Measurements from ENCODE around the gene ATF6.
A peak's percentile ranks its signal among the peaks of the same experiment; 100 is the strongest.

The ATF6 gene

GRCh38 chr1:161915978-161916377, 149.9 kb downstream of the ATF6 start:
- H3K4me3 ChIP-seq (ENCODE audit: low read length) = no peak overlapping the region
- DNase-seq (ENCODE audit: low read depth) = no peak
- no peak for TF ChIP-seq CTCF (conservative IDR thresholded peaks at IDR 0.05; ENCODE audit: low read length)

- no peak for TF ChIP-seq CTCF (conservative IDR thresholded peaks at IDR 0.05; ENCODE audit: low read length)
- DNase-seq (ENCODE audit: low read depth) = no peak
- H3K4me3 ChIP-seq (ENCODE audit: low read length) = no peak overlapping the region
Observed at GRCh38 chr1:161919229-161919628, 153.1 kb downstream of the ATF6 start.

- TF ChIP-seq CTCF (conservative IDR thresholded peaks at IDR 0.05; ENCODE audit: low read length) = no peak
- DNase-seq (ENCODE audit: low read depth) = no peak
- no peak overlapping the region for H3K4me3 ChIP-seq (ENCODE audit: low read length)
Observed at GRCh38 chr1:161921491-161921890, 155.4 kb downstream of the ATF6 start.

GRCh38 chr1:161921990-161922389, 155.9 kb downstream of the ATF6 start:
- DNase-seq (ENCODE audit: low read depth) = peak; percentile 68
- H3K4me3 ChIP-seq (ENCODE audit: low read length) = no peak overlapping the region
- TF ChIP-seq CTCF (conservative IDR thresholded peaks at IDR 0.05; ENCODE audit: low read length) = no peak

GRCh38 chr1:161928056-161928455, 161.9 kb downstream of the ATF6 start:
- H3K4me3 ChIP-seq (ENCODE audit: low read length) = no peak overlapping the region
- no peak for DNase-seq (ENCODE audit: low read depth)
- no peak for TF ChIP-seq CTCF (conservative IDR thresholded peaks at IDR 0.05; ENCODE audit: low read length)

- H3K4me3 ChIP-seq (ENCODE audit: low read length) = no peak overlapping the region
- no peak for DNase-seq (ENCODE audit: low read depth)
- no peak for TF ChIP-seq CTCF (conservative IDR thresholded peaks at IDR 0.05; ENCODE audit: low read length)
Observed at GRCh38 chr1:161929137-161929536, 163.0 kb downstream of the ATF6 start.

GRCh38 chr1:161930064-161930463, 163.9 kb downstream of the ATF6 start:
- TF ChIP-seq CTCF (conservative IDR thresholded peaks at IDR 0.05; ENCODE audit: low read length) = no peak
- peak; percentile 64 for DNase-seq (ENCODE audit: low read depth)
- no peak overlapping the region for H3K4me3 ChIP-seq (ENCODE audit: low read length)
